HCT116 (cell line): ENCODE results near the gene CDKAL1. TPM values are rescaled to one million over a fixed set of nuclear protein-coding genes. Genes with fewer than 3 reads are reported as not detected.

ENCODE experiments used
- ATAC-seq: fragments of 200-7000 bp; cut with Tn5 transposase; 2 replicates; pipeline ENCODE4 v1.9.1; 2020; ENCODE audit warnings: mild to moderate bottlenecking, moderate library complexity
- BruUV-seq: library from RNA; stranded (reverse); fragments of 400-500 nt; replicated peaks from 2 replicates; lab custom pipeline; 2021; lab: Mats Ljungman, UMichigan
- CTCF ChIA-PET: fragments of 300-600 bp; sonication (Branson Sonifier 250); formaldehyde crosslinking; loops from one replicate; lab custom pipeline; 2021; ENCODE audit warnings: antibody characterized with exemption; lab: Charles Lee
- POLR2A ChIA-PET: fragments of 300-600, 350-600 bp; sonication (Branson Sonifier 250); formaldehyde crosslinking; loops from one replicate; lab custom pipeline; 2021; ENCODE audit warnings: antibody characterized with exemption; lab: Charles Lee
- RAD21 ChIA-PET, 2 experiments: fragments of 300-600 bp; sonication (Branson Sonifier 250); formaldehyde crosslinking; loops; one replicate each; lab custom pipeline; 2023; ENCODE audit warnings: low total read pairs in 2 of 2; ENCODE audit not compliant: uncharacterized antibody in 2 of 2, unreplicated experiment in 2 of 2, low non-redundant PET in 1 of 2; lab: Charles Lee
- DNase-seq: peaks from one replicate; pipeline ENCODE4 v3.0.0-alpha.2; 2010; ENCODE audit warnings: low read depth, low spot score
- H2AFZ ChIP-seq: fragments of 200-600 bp; shearing (Covaris generic), sonication (generic); 2 replicates; pipeline ENCODE4 v1.6.1; 2017; ENCODE audit warnings: low read depth, mixed run types, mixed read lengths, antibody characterized with exemption, low read length; ENCODE audit not compliant: poor library complexity, severe bottlenecking
- H3K27ac ChIP-seq: 2 replicates; pipeline ENCODE4 v1.5.1; 2012; ENCODE audit warnings: low read depth, low read length
- H3K27me3 ChIP-seq: fragments of 200-600 bp; sonication (generic); 2 replicates; pipeline ENCODE4 v1.6.1; 2016; ENCODE audit warnings: mixed run types, low read length, mixed read lengths; ENCODE audit not compliant: insufficient read depth
- H3K36me3 ChIP-seq, 2 experiments: fragments of 200-500 bp in 1 of 2; fragments of 200-600 bp in 1 of 2; sonication (Bioruptor generic) in 1 of 2; sonication (generic) in 1 of 2; 2 replicates each; pipeline versions ENCODE4 v1.5.1 to v1.6.1; 2014 to 2016; ENCODE audit warnings: low read length in 2 of 2, inconsistent platforms in 1 of 2, mixed read lengths in 1 of 2, mixed run types in 1 of 2; ENCODE audit not compliant: insufficient read depth in 2 of 2, control insufficient read depth in 1 of 2
- H3K4me1 ChIP-seq, 2 experiments: fragments of 200-600 bp in 1 of 2; sonication (generic) in 1 of 2; 2 replicates each; pipeline versions ENCODE4 v1.5.1 to v1.6.1; 2012 to 2017; ENCODE audit warnings: low read length in 2 of 2, inconsistent platforms in 1 of 2, mild to moderate bottlenecking in 1 of 2, mixed read lengths in 1 of 2, mixed run types in 1 of 2, moderate library complexity in 1 of 2; ENCODE audit not compliant: insufficient read depth in 2 of 2, control insufficient read depth in 1 of 2
- H3K4me2 ChIP-seq: fragments of 200-600 bp; sonication (generic); 2 replicates; pipeline ENCODE4 v1.6.1; 2017; ENCODE audit warnings: mixed run types, low read length, mixed read lengths
- H3K4me3 ChIP-seq, 2 experiments: fragments of 200-600 bp in 1 of 2; sonication (generic) in 1 of 2; replicated peaks in 1 of 2; 2 replicates each; pipeline ENCODE4 v1.5.1; 2011 to 2016; ENCODE audit warnings: low read length in 2 of 2, control low read depth in 1 of 2, low read depth in 1 of 2, mild to moderate bottlenecking in 1 of 2, mixed read lengths in 1 of 2, mixed run types in 1 of 2
- H3K79me2 ChIP-seq: fragments of 200-600 bp; sonication (generic); 2 replicates; pipeline ENCODE4 v1.6.1; 2017; ENCODE audit warnings: mild to moderate bottlenecking, mixed run types, low read length, moderate library complexity, mixed read lengths; ENCODE audit not compliant: insufficient read depth
- H3K9ac ChIP-seq: fragments of 200-600 bp; sonication (generic); 2 replicates; pipeline ENCODE4 v1.6.1; 2016; ENCODE audit warnings: low read length, mixed read lengths
- H3K9me2 ChIP-seq: fragments of 200-600 bp; sonication (generic), shearing (Covaris generic); 2 replicates; pipeline ENCODE4 v1.6.1; 2017; ENCODE audit warnings: mixed run types, mild to moderate bottlenecking, moderate library complexity; ENCODE audit not compliant: insufficient read depth
- H3K9me3 ChIP-seq, 2 experiments: fragments of 200-500 bp in 1 of 2; fragments of 200-600 bp in 1 of 2; sonication (Bioruptor generic) in 1 of 2; sonication (generic) in 1 of 2; 2 replicates each; pipeline ENCODE4 v1.6.1; 2014 to 2017; ENCODE audit warnings: low read length in 2 of 2, mixed read lengths in 2 of 2, inconsistent platforms in 1 of 2, low read depth in 1 of 2, mild to moderate bottlenecking in 1 of 2, mixed run types in 1 of 2, moderate library complexity in 1 of 2; ENCODE audit not compliant: control insufficient read depth in 1 of 2, insufficient read depth in 1 of 2
- H4K20me1 ChIP-seq: fragments of 200-600 bp; sonication (generic), shearing (Covaris generic); 2 replicates; pipeline ENCODE4 v1.6.1; 2017; ENCODE audit warnings: mixed run types, mild to moderate bottlenecking, moderate library complexity; ENCODE audit not compliant: insufficient read depth
- CEBPB ChIP-seq: IDR thresholded peaks from 2 replicates; pipeline ENCODE4 v1.6.1; 2012; ENCODE audit warnings: low read depth
- EZH2 ChIP-seq: fragments of 200-600 bp; sonication (generic); IDR thresholded peaks from 2 replicates; pipeline ENCODE4 v1.6.1; 2017; ENCODE audit warnings: antibody characterized with exemption, mixed run types
- EZH2phosphoT487 ChIP-seq: fragments of 200-600 bp; IDR thresholded peaks from 2 replicates; pipeline ENCODE4 v1.6.1; 2018; ENCODE audit warnings: antibody characterized with exemption, borderline replicate concordance
- FOSL1 ChIP-seq: IDR thresholded peaks from 2 replicates; pipeline ENCODE4 v1.6.1; 2012; ENCODE audit warnings: low read depth
- JUND ChIP-seq: IDR thresholded peaks from 2 replicates; pipeline ENCODE4 v1.6.1; 2012
- POLR2A ChIP-seq: IDR thresholded peaks from 2 replicates; pipeline ENCODE4 v1.7.0; 2011; ENCODE audit warnings: borderline replicate concordance; ENCODE audit not compliant: insufficient read depth, insufficient read length; ENCODE audit errors: extremely low read depth
- POLR2AphosphoS5 ChIP-seq: IDR thresholded peaks from 2 replicates; pipeline ENCODE4 v1.6.1; 2011; ENCODE audit warnings: mild to moderate bottlenecking, low read depth, low read length, moderate library complexity
- RAD21 ChIP-seq: IDR thresholded peaks from 2 replicates; pipeline ENCODE4 v1.6.1; 2012; ENCODE audit warnings: low read depth, mild to moderate bottlenecking
- SIN3A ChIP-seq: IDR thresholded peaks from 2 replicates; pipeline ENCODE4 v1.6.1; 2012; ENCODE audit warnings: low read depth
- SP1 ChIP-seq: IDR thresholded peaks from 2 replicates; pipeline ENCODE4 v1.6.1; 2012; ENCODE audit warnings: low read depth
- TCF7L2 ChIP-seq: IDR thresholded peaks from 2 replicates; pipeline ENCODE4 v1.7.0; 2011; ENCODE audit warnings: borderline replicate concordance, inconsistent platforms; ENCODE audit not compliant: insufficient read depth, insufficient read length; ENCODE audit errors: extremely low read depth
- YY1 ChIP-seq: IDR thresholded peaks from 2 replicates; pipeline ENCODE4 v1.6.1; 2011; ENCODE audit warnings: low read length, low read depth, moderate library complexity, mild to moderate bottlenecking; ENCODE audit not compliant: insufficient replicate concordance; ENCODE audit errors: extremely low read depth
- ZFX ChIP-seq: fragments of 450-650 bp; IDR thresholded peaks from 2 replicates; pipeline ENCODE4 v1.6.1; 2017
- ZNF274 ChIP-seq: fragments of 200-500 bp; sonication (Bioruptor generic); IDR thresholded peaks from 2 replicates; pipeline ENCODE4 v1.6.1; 2014; ENCODE audit warnings: mild to moderate bottlenecking, low read depth, low read length, inconsistent platforms
- intact Hi-C: fragments of 100-400 bp; cut with micrococcal nuclease; formaldehyde crosslinking; loops from 2 replicates; pipeline ENCODE4 v1.10.0; 2022
- total RNA-seq: library from RNA; stranded (reverse); gene quantifications from one replicate; pipeline ENCODE4 v1.2.1, GENCODE V29; 2021; ENCODE audit not compliant: unreplicated experiment
- TF ChIP-seq, protein P1 (sequence below): IDR thresholded peaks from 2 replicates; pipeline ENCODE4 v1.6.1; 2011; ENCODE audit warnings: mild to moderate bottlenecking, low read length, moderate library complexity; ENCODE audit not compliant: insufficient replicate concordance; ENCODE audit errors: extremely low read depth
- TF ChIP-seq, protein P2 (sequence below): IDR thresholded peaks from 2 replicates; pipeline ENCODE4 v1.6.1; 2012; ENCODE audit warnings: low read depth
- TF ChIP-seq, protein P3 (sequence below): IDR thresholded peaks from 2 replicates; pipeline ENCODE4 v1.6.1; 2012
- TF ChIP-seq, protein P4 (sequence below): IDR thresholded peaks from 2 replicates; pipeline ENCODE4 v1.6.1; 2012

The CDKAL1 gene
- total RNA-seq, 1 experiment from 2014 or later = 14.9 TPM

DNA sequence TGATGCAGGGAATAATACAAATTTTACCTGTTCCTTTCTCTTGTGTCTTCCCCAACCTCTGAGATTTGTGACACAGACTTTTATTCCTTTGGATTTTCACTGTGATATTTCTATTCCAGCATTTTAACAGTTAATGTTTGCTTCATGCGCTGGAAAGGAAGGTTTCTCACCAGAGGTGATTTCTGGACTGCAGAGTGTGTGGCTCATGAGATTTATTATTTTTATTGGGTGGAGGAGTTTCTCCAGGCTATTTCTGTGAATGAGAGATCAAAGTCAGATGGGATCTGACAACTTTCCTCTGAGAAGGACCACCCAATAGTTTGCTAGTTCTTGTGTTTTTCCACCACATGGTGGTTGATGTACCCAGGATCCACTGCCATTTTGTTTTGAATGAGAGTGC lies 377.5 kb downstream of the CDKAL1 start:
- no peaks in the 10 kb centered on the region for H3K4me1 ChIP-seq
- intact Hi-C loops = no loop called here
- H3K9ac ChIP-seq = no peak overlapping the region
- ChIA-PET POLR2A (no interaction called here), RAD21 (no interaction called here), CTCF (no interaction called here)
- no peaks in the 10 kb centered on the region for H3K27me3 ChIP-seq
- TF ChIP-seq CEBPB (no peak), RAD21 (no peak), POLR2A (no peak), YY1 (no peak), EZH2 (no peak), SIN3A (no peak), EZH2phosphoT487 (no peak), JUND (no peak), FOSL1 (no peak), ZFX (no peak), TCF7L2 (no peak), POLR2AphosphoS5 (no peak), ZNF274 (no peak), SP1 (no peak)
- TF ChIP-seq, protein P1, sequence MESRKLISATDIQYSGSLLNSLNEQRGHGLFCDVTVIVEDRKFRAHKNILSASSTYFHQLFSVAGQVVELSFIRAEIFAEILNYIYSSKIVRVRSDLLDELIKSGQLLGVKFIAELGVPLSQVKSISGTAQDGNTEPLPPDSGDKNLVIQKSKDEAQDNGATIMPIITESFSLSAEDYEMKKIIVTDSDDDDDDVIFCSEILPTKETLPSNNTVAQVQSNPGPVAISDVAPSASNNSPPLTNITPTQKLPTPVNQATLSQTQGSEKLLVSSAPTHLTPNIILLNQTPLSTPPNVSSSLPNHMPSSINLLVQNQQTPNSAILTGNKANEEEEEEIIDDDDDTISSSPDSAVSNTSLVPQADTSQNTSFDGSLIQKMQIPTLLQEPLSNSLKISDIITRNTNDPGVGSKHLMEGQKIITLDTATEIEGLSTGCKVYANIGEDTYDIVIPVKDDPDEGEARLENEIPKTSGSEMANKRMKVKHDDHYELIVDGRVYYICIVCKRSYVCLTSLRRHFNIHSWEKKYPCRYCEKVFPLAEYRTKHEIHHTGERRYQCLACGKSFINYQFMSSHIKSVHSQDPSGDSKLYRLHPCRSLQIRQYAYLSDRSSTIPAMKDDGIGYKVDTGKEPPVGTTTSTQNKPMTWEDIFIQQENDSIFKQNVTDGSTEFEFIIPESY = no peak
- TF ChIP-seq, protein P2, sequence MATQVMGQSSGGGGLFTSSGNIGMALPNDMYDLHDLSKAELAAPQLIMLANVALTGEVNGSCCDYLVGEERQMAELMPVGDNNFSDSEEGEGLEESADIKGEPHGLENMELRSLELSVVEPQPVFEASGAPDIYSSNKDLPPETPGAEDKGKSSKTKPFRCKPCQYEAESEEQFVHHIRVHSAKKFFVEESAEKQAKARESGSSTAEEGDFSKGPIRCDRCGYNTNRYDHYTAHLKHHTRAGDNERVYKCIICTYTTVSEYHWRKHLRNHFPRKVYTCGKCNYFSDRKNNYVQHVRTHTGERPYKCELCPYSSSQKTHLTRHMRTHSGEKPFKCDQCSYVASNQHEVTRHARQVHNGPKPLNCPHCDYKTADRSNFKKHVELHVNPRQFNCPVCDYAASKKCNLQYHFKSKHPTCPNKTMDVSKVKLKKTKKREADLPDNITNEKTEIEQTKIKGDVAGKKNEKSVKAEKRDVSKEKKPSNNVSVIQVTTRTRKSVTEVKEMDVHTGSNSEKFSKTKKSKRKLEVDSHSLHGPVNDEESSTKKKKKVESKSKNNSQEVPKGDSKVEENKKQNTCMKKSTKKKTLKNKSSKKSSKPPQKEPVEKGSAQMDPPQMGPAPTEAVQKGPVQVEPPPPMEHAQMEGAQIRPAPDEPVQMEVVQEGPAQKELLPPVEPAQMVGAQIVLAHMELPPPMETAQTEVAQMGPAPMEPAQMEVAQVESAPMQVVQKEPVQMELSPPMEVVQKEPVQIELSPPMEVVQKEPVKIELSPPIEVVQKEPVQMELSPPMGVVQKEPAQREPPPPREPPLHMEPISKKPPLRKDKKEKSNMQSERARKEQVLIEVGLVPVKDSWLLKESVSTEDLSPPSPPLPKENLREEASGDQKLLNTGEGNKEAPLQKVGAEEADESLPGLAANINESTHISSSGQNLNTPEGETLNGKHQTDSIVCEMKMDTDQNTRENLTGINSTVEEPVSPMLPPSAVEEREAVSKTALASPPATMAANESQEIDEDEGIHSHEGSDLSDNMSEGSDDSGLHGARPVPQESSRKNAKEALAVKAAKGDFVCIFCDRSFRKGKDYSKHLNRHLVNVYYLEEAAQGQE = no peak
- TF ChIP-seq, protein P3, sequence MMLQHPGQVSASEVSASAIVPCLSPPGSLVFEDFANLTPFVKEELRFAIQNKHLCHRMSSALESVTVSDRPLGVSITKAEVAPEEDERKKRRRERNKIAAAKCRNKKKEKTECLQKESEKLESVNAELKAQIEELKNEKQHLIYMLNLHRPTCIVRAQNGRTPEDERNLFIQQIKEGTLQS = no peak
- TF ChIP-seq, protein P4, sequence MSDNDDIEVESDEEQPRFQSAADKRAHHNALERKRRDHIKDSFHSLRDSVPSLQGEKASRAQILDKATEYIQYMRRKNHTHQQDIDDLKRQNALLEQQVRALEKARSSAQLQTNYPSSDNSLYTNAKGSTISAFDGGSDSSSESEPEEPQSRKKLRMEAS = no peak
- H2AFZ ChIP-seq = no peak overlapping the region
- DNase-seq = no peak
- H3K9me3 ChIP-seq = peaks cover 0 to 7% of the 10 kb centered on the region in 2 experiments; a peak in 2 of 4 replicates
- no peaks in the 10 kb centered on the region for H3K79me2 ChIP-seq
- BruUV-seq = no TSS peak
- no peaks in the 10 kb centered on the region for H3K36me3 ChIP-seq
- no peaks in the 10 kb centered on the region for H3K9me2 ChIP-seq
- no peak overlapping the region for H3K4me2 ChIP-seq
- H3K4me3 ChIP-seq = no peak overlapping the region
- no peak overlapping the region for H3K27ac ChIP-seq
- ATAC-seq = no peak
- no peaks in the 10 kb centered on the region for H4K20me1 ChIP-seq
